IMR-90 (cell line): ENCODE data around the gene PDE4C. TPM values are rescaled to one million over a fixed set of nuclear protein-coding genes. Genes with fewer than 3 reads are reported as not detected.

Experiments
- ATAC-seq: fragments of 200-7000 bp; cut with Tn5 transposase; 2 replicates; pipeline ENCODE4 v1.9.1; 2020; ENCODE audit warnings: low read depth, mild to moderate bottlenecking, moderate library complexity
- BruUV-seq: library from RNA; stranded (reverse); fragments of 400-500 nt; replicated peaks from 2 replicates; lab custom pipeline; 2021; lab: Mats Ljungman, UMichigan
- CTCF ChIA-PET: fragments of 300-600 bp; formaldehyde crosslinking; extraction: SDS; loops from one replicate; lab custom pipeline; 2021; ENCODE audit warnings: antibody characterized with exemption; lab: Yijun Ruan, JAX
- POLR2A ChIA-PET: fragments of 300-600 bp; sonication (Branson Sonifier 250); formaldehyde crosslinking; loops from one replicate; lab custom pipeline; 2022; ENCODE audit warnings: antibody characterized with exemption; ENCODE audit not compliant: unreplicated experiment; lab: Charles Lee
- DNase-seq: peaks from one replicate; pipeline ENCODE4 v3.0.0; 2013
- H2AFZ ChIP-seq: replicated peaks from 2 replicates; pipeline ENCODE3; 2013; ENCODE audit warnings: low read length, mild to moderate bottlenecking; ENCODE audit not compliant: poor library complexity
- H2AK5ac ChIP-seq: 2 replicates; pipeline ENCODE4 v1.6.1; 2013; ENCODE audit warnings: low read depth, low read length, inconsistent platforms
- H2AK9ac ChIP-seq: replicated peaks from 2 replicates; pipeline ENCODE3; 2013; ENCODE audit warnings: mild to moderate bottlenecking, low read depth, low read length, moderate library complexity; ENCODE audit not compliant: poor library complexity
- H2BK120ac ChIP-seq: 2 replicates; pipeline ENCODE4 v1.6.1; 2013; ENCODE audit warnings: low read depth, low read length, inconsistent platforms
- H2BK15ac ChIP-seq: 3 replicates; pipeline ENCODE4 v1.6.1; 2013; ENCODE audit warnings: low read depth, low read length, inconsistent platforms
- H2BK20ac ChIP-seq: 2 replicates; pipeline ENCODE4 v1.6.1; 2013; ENCODE audit warnings: low read depth, mild to moderate bottlenecking, inconsistent platforms, low read length, moderate library complexity
- H2BK5ac ChIP-seq: 2 replicates; pipeline ENCODE4 v1.6.1; 2013; ENCODE audit warnings: mild to moderate bottlenecking, low read depth, low read length, inconsistent platforms; ENCODE audit not compliant: poor library complexity, severe bottlenecking
- H3K14ac ChIP-seq: replicated peaks from 2 replicates; pipeline ENCODE4 v1.6.1; 2013; ENCODE audit warnings: low read depth, low read length, inconsistent platforms
- H3K18ac ChIP-seq: 2 replicates; pipeline ENCODE4 v1.6.1; 2013; ENCODE audit warnings: low read depth, low read length, control low read depth
- H3K23ac ChIP-seq: 2 replicates; pipeline ENCODE4 v1.6.1; 2013; ENCODE audit warnings: low read depth, low read length, inconsistent platforms
- H3K27ac ChIP-seq: 2 replicates; pipeline ENCODE4 v1.5.1; 2013; ENCODE audit warnings: mild to moderate bottlenecking, control low read depth, low read length; ENCODE audit not compliant: insufficient read depth
- H3K27me3 ChIP-seq: 2 replicates; pipeline ENCODE4 v1.6.1; 2013; ENCODE audit warnings: low read length; ENCODE audit not compliant: control insufficient read depth, insufficient read depth
- H3K36me3 ChIP-seq: 2 replicates; pipeline ENCODE4 v1.6.1; 2013; ENCODE audit warnings: low read length, mixed read lengths; ENCODE audit not compliant: control insufficient read depth, insufficient read depth
- H3K4ac ChIP-seq: 2 replicates; pipeline ENCODE4 v1.6.1; 2013; ENCODE audit warnings: low read depth, low read length, inconsistent platforms
- H3K4me1 ChIP-seq: 2 replicates; pipeline ENCODE4 v1.6.1; 2013; ENCODE audit warnings: low read length, mixed read lengths; ENCODE audit not compliant: control insufficient read depth, insufficient read depth
- H3K4me2 ChIP-seq: 2 replicates; pipeline ENCODE4 v1.6.1; 2013; ENCODE audit warnings: low read depth, mild to moderate bottlenecking, control low read depth, low read length, moderate library complexity
- H3K4me3 ChIP-seq: 2 replicates; pipeline ENCODE4 v1.5.1; 2013; ENCODE audit warnings: low read depth, mild to moderate bottlenecking, control low read depth, low read length, moderate library complexity; ENCODE audit not compliant: insufficient read depth
- H3K56ac ChIP-seq: 2 replicates; pipeline ENCODE4 v1.6.1; 2013; ENCODE audit warnings: low read length, inconsistent platforms; ENCODE audit not compliant: insufficient read depth; ENCODE audit errors: extremely low read depth
- H3K79me1 ChIP-seq, 2 experiments: 2 replicates each; pipeline ENCODE4 v1.6.1; 2013; ENCODE audit warnings: low read length in 2 of 2, inconsistent platforms in 1 of 2, low read depth in 1 of 2
- H3K9ac ChIP-seq: 2 replicates; pipeline ENCODE4 v1.6.1; 2013; ENCODE audit warnings: low read depth, low read length, control low read depth
- H3K9me1 ChIP-seq: 2 replicates; pipeline ENCODE4 v1.6.1; 2013; ENCODE audit warnings: low read length, inconsistent platforms; ENCODE audit not compliant: insufficient read depth
- H3K9me3 ChIP-seq: 2 replicates; pipeline ENCODE4 v1.6.1; 2013; ENCODE audit warnings: low read length; ENCODE audit not compliant: control insufficient read depth, insufficient read depth
- H4K20me1 ChIP-seq: 2 replicates; pipeline ENCODE4 v1.6.1; 2013; ENCODE audit warnings: low read length, inconsistent platforms; ENCODE audit not compliant: insufficient read depth
- H4K5ac ChIP-seq: 2 replicates; pipeline ENCODE4 v1.6.1; 2013; ENCODE audit warnings: mild to moderate bottlenecking, low read depth, low read length, control low read depth
- H4K8ac ChIP-seq, 2 experiments: 2 replicates each; pipeline ENCODE4 v1.6.1; 2013; ENCODE audit warnings: low read depth in 2 of 2, low read length in 2 of 2, control low read depth in 1 of 2, inconsistent platforms in 1 of 2
- H4K91ac ChIP-seq: 2 replicates; pipeline ENCODE4 v1.6.1; 2013; ENCODE audit warnings: low read depth, low read length, inconsistent platforms; ENCODE audit not compliant: insufficient read depth
- CEBPB ChIP-seq: IDR thresholded peaks from 2 replicates; pipeline ENCODE4 v1.6.1; 2012; ENCODE audit warnings: low read depth, low read length, improper control_type of control experiment
- CTCF ChIP-seq: conservative IDR thresholded peaks from 2 replicates; pipeline ENCODE4 v1.5.1; 2012; ENCODE audit warnings: mild to moderate bottlenecking, low read depth, low read length, improper control_type of control experiment
- ELK1 ChIP-seq: fragments of 150-350 bp; IDR thresholded peaks from 2 replicates; pipeline ENCODE4 v1.6.1; 2016; ENCODE audit warnings: low read depth, mild to moderate bottlenecking, low read length, moderate library complexity, borderline replicate concordance
- FOS ChIP-seq: fragments of 150-350 bp; IDR thresholded peaks from 2 replicates; pipeline ENCODE4 v1.6.1; 2016; ENCODE audit warnings: low read depth, low read length
- MAZ ChIP-seq: IDR thresholded peaks from 2 replicates; pipeline ENCODE4 v1.6.1; 2012; ENCODE audit warnings: low read depth, mild to moderate bottlenecking, low read length, improper control_type of control experiment, moderate library complexity, borderline replicate concordance
- MXI1 ChIP-seq: IDR thresholded peaks from 2 replicates; pipeline ENCODE4 v1.6.1; 2012; ENCODE audit warnings: low read depth, mild to moderate bottlenecking, low read length, moderate library complexity, borderline replicate concordance
- POLR2A ChIP-seq: IDR thresholded peaks from 2 replicates; pipeline ENCODE4 v1.6.1; 2012; ENCODE audit warnings: mild to moderate bottlenecking, low read depth, low read length
- RAD21 ChIP-seq: IDR thresholded peaks from 2 replicates; pipeline ENCODE4 v1.6.1; 2012; ENCODE audit warnings: low read length, improper control_type of control experiment
- WGBS, 2 experiments: methylation state at CpG; one replicate each; pipeline versions ENCODE4 v1.1.5 to v1.1.7; 2013; ENCODE audit warnings: missing lambda C conversion rate in 2 of 2; ENCODE audit not compliant: insufficient read length in 1 of 2; ENCODE audit errors: extremely low coverage in 2 of 2; 5-methylcytosine and 5-hydroxymethylcytosine counted together
- dilution Hi-C: fragments of 300-500 bp; cut with HindIII; formaldehyde crosslinking; loops from one replicate; pipeline ENCODE4 v1.14.3; 2018; ENCODE audit warnings: low sequenced_read_pairs; ENCODE audit not compliant: unreplicated experiment
- in situ Hi-C: fragments of 300-500 bp; cut with MboI; formaldehyde crosslinking; loops from 3 replicates; pipeline ENCODE4 v1.14.3; 2019; ENCODE audit warnings: low sequenced_read_pairs, inconsistent platforms, mixed read lengths
- intact Hi-C: fragments of 100-400 bp; cut with micrococcal nuclease; formaldehyde crosslinking; loops from 2 replicates; pipeline ENCODE4 v1.10.0; 2022
- polyA plus RNA-seq, 3 experiments: library from polyadenylated mRNA; depleted of rRNA; stranded (reverse); fragments of >200 nt; gene quantifications; 2 replicates each; pipeline ENCODE4 v1.2.3, GENCODE V29; 2012; ENCODE audit warnings: low replicate concordance in 1 of 3
- total RNA-seq: library from RNA; depleted of rRNA; stranded (reverse); fragments of >200 nt; gene quantifications from 2 replicates; pipeline ENCODE4 v1.2.3, GENCODE V29; 2012

PDE4C gene
- total and polyA plus RNA-seq, 2 of the 4 experiments (the other 2 are of a cell fraction): 0.18 to 0.24 TPM

GRCh38 chr19:18232540-18233223 is 6.4 kb upstream of the PDE4C start:
- Histone ChIP-seq H3K9me1 (no peaks in the 10 kb centered on the region), H2BK5ac (no peak overlapping the region), H3K4me3 (no peak overlapping the region), H2BK20ac (no peak overlapping the region), H3K4me2 (no peak overlapping the region), H3K56ac (no peak overlapping the region), H3K79me1 (no peaks in the 10 kb centered on the region), H3K4me1 (no peaks in the 10 kb centered on the region), H4K91ac (no peak overlapping the region), H4K5ac (no peak overlapping the region), H2BK120ac (no peak overlapping the region), H3K9me3 (peaks cover 3% of the 10 kb centered on the region; the same call in 1 of the 2 replicates), H2AFZ (peak overlapping the region; percentile 5), H2AK9ac (peak overlapping the region; percentile 5), H3K4ac (no peak overlapping the region), H4K8ac (no peak overlapping the region), H3K14ac (no peak overlapping the region), H4K20me1 (peaks cover 5% of the 10 kb centered on the region; the same call in 1 of the 2 replicates), H2AK5ac (no peak overlapping the region), H3K9ac (no peak overlapping the region), H3K23ac (no peak overlapping the region), H2BK15ac (no peak overlapping the region), H3K27me3 (peaks cover 19% of the 10 kb centered on the region), H3K18ac (no peak overlapping the region), H3K36me3 (no peaks in the 10 kb centered on the region), H3K27ac (no peak overlapping the region)
- DNase-seq (no peak), ATAC-seq (peak; percentile 32)
- BruUV-seq: no TSS peak
- POLR2A ChIA-PET: no interaction called here
- in situ Hi-C loops (no loop called here), dilution Hi-C loops (no loop called here), intact Hi-C loops (no loop called here)
- TF ChIP-seq ELK1 (no peak), CTCF (0 out of 2 replicates have a peak, but pooled peaks have one; percentile 13), FOS (no peak), POLR2A (no peak), MAZ (no peak), CEBPB (no peak), RAD21 (0 out of 2 replicates have a peak, but pooled peaks have one; percentile 5), MXI1 (no peak)
- 0% methylated on average over 15 of the region's 46 CpGs; no CpG with 5 or more reads in 1 of the 2 experiments for WGBS, 2 experiments
- CTCF ChIA-PET: interaction anchor here (1.0 kb wide), 1 partner anchor 24 kb away, joined by 4 read pairs; no protein-coding TSS in a partner anchor
